ENCODE results near the gene CGREF1.
A peak's percentile ranks its signal among the peaks of the same experiment; 100 is the strongest.

CGREF1 gene, protein sequence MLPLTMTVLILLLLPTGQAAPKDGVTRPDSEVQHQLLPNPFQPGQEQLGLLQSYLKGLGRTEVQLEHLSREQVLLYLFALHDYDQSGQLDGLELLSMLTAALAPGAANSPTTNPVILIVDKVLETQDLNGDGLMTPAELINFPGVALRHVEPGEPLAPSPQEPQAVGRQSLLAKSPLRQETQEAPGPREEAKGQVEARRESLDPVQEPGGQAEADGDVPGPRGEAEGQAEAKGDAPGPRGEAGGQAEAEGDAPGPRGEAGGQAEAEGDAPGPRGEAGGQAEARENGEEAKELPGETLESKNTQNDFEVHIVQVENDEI

DNA sequence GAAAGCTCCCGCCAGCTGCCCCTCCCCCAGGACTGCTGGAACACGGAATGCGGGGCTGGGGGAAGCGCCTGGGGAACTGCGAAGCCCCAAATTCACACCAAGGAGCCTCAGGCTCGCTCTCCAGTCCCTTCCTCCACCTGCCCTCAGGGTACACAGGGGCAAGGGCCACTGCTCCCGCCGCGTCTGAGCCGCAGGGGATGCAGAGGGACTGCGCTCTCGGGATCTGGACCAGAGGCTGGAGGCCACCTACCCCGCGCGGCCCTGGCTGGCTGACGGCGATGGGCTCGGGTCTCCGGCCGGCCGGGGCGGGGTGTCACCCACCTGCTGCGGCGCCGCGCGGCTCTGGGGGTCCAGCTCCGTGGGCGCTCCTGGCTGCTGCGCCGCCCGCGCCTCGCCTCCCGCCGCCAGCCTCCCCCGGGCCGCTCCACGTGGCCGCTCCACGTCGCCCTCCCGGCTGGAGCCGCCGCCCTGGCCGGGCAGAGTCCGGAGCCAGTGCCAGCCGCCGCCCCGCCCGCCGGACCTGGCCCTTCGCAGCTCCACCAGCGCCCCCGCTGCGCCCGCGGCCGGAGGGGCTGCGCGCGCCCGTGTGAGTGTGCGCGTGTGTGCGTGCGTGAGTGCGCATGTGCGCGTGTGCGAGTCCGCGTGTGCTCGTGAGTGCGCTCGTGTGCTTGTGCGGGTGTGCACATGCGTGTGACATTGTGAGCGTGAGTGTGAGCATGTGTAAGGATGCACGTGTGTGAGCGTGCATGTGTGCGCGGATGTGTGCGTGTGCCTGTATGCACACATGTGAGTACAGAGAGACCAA, at the start of gene CGREF1:
CGREF1 (minus strand) TSS at position 604 of the 805 bp plus-strand sequence. CDS start 14,762 bp downstream, outside the sequence.
- DNase-seq, result peak; percentile 17

DNA sequence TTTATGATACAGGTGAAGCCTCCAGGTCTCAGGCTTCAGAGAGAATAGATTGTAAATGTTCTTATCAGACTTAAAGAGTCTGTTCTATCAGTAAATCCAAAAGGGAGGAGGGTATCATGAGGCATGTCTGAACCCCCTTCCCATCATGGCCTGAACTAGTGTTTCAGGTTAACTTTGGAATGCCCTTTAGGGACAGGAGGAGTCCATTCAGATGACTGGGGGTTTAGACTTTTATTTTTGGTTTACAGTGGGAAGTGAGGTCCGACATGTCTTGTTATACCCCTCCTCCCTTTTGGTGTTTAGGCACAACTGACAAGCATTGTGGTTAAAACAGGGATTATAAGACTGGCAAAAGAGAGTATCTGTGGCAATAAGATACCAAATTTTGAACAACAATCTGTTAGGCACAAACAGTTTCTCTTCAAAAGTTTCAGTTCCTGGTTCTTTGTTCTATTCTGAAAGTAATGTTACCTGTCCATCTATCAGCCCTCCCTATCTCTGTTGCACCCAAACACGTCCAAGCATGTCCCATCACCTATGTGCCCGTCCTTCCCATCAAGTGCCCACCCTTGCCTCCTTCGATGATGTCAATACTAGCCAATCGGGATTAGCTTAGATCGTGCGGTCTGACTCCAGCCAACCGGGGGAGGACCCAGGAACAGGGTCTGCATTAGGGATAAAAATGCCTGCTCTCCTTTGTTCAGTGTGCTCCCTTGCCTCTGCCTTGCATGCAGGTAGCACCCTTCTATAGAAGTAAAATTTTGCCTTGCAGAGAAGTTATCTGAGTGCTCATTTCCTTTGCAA, 46.2 kb upstream of the CGREF1 start:
- no peak for DNase-seq

DNA sequence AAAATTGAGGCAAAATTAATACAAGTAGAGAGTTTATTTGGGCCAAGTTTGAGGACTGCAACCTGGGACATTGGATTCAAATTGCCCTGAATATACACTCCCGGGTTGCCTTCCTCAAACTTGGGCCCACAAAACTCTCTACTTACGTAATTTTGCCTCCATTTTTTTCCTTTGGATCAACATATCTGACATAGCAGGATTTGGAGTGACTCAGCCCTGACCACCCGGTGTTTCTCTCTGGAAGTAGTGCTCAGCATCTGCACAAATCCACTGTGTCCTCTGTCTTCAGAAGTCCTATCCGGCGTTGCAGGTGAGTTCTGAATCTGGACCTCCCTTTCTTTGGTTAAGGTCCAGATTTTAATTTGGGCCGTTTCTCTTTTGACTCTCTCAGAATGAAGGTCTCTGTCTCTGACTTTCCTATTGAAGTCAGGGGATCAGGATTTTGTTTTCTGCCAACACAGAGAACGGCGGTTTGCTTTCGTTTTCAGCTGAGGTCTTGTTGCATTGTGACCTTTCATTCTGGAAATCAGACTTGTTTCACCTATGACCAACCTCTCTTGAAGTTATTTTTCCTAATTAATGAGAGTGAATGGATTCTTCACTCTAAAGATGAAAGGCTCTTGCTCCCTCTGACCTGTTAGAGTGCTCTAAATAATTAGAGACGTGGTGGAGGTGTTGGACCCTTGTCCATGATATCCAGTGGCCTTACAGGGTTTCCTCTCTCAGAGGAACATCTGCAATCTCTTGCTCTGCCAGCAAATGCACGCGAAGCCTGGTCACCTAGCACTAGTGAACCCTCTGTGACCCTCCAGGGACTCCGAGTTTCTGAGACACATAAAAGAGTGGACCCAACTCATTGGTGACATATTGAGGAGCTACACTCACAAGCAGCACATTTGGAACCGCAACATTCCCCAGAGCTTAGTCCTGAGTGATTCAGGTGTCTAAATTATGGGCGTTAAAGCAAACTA, 43.5 kb upstream of the CGREF1 start:
- DNase-seq, result no peak

DNA sequence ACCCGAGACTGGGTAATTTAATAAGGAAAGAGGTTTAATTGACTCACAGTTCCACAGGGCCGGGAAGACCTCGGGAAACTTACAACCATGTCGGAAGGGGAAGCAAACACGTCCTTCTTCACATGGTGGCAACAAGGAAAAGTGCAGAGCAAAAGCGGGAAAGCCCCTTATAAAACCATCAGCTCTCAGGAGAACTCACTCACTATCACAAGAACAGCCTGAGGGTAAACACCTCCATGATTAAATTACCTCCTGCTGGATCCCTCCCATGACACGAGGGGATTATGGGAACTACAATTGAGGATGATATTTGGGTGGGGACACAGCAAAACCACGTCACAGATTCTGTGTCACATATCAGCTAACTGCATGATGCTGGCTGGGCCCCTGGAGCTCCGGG, 41.3 kb upstream of the CGREF1 start:
- DNase-seq, result no peak

DNA sequence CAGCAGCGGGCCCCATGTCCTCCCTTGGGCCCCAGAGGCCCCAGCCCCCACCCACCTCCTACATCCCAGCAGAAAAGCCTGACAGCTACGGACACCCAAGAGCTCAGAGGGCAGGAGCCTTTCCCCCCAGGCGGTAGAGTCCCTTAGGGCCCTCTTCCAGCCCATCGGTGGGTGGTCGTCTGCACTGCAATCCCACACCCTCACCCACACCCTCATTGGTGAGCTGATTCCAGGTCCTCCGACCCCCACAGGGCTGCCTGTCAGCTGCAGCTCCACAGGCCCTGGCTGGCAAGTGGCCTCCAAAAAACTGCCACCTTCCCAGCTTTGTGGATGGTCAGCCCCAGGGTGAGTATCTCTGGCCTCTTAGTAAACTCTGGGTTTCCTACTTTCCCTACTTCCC, 40.3 kb upstream of the CGREF1 start:
- DNase-seq, result no peak

DNA sequence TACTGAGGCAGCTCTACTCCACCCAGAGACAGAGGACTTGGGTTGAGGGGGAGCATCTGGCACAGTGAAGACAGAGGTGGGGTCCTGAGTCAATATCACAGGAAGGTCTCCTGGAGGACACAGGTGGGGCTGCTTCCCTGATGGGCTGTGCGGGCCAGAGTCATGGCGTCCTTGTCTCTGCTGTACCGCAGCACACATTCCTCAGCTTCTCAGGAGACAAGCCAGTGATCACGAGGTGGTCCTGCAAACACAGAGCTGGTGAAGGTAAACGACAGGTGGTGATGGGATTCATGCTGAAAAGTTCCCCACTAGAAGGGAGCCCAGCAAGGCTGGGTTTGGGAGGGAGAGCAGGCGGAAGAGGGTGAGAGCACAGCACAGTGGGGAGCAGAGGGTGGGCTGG, 39.5 kb upstream of the CGREF1 start:
- DNase-seq, result no peak

DNA sequence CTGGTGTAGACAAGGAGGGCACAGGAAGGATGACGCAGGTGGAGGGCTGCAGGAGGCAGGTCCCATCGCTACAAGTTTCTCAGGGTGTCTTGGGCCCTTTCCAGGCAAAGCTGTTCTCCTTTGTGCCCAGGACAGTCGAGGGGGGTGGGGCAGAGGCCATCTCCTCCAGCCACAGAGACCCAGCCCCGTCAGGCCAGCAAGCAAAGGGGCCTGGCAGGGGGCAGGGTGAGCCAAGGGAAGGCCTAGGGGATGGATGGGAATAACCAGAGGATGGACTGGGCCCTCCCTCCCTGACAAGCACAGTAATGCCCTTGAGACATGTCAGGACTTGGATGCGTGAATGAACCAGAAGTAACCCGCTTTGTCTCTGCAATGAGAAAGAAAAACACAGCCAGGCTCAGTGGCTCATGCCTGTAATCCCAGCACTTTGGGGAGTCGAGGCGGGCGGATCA, 36.2 kb upstream of the CGREF1 start:
- no peak for DNase-seq

DNA sequence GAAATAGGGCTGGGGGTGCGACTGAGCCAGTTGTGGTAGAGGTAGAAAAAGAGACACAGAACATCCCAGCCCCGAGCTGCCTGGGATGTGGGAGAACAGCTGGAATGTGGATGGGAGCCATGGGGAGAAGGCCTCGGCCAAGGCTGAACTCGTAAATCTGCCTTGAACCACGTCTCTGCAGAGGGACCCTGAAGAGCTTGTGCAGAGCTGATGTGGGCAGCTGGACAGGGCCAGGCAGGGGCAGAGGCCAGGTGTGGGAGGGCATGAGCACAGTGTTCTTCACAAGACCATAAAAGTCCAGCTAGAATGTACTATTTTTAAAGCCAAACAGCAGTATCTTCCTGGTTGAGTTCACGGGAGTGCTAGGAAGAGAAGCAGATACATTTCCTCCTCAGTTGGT, 35.6 kb upstream of the CGREF1 start:
- no peak for DNase-seq

DNA sequence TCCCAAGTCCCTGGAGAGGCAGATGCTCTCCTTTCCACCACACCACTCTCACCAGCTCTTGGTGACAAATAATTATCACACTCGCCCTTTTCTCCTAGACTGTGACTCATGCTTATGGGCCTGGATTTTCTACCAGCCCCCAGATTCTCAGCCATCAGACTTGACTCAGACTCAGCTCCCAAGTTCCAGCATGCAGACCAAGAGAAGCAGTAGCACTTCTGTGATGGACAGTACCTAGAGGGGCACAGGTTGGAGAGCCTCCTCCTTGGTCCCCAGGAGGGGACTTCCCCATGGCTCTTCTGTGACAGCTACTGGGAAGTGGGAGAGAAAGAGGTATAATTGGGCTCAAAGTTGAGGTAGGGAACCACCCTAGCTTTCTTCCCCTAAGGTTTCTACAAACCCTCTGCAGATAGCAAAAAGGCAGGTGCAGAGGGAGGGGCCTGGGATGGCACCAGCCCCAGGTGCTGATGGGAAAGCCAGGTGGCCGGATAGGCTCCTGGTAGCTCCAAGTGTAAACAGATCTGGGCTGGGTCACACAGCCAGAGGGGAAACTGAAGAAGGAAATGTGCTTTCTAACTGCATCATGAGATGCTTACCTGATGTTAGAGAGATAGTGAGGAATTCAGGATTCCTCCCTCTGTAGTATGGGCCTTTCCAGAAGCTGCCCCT, 34.0 kb upstream of the CGREF1 start:
- DNase-seq, result no peak

DNA sequence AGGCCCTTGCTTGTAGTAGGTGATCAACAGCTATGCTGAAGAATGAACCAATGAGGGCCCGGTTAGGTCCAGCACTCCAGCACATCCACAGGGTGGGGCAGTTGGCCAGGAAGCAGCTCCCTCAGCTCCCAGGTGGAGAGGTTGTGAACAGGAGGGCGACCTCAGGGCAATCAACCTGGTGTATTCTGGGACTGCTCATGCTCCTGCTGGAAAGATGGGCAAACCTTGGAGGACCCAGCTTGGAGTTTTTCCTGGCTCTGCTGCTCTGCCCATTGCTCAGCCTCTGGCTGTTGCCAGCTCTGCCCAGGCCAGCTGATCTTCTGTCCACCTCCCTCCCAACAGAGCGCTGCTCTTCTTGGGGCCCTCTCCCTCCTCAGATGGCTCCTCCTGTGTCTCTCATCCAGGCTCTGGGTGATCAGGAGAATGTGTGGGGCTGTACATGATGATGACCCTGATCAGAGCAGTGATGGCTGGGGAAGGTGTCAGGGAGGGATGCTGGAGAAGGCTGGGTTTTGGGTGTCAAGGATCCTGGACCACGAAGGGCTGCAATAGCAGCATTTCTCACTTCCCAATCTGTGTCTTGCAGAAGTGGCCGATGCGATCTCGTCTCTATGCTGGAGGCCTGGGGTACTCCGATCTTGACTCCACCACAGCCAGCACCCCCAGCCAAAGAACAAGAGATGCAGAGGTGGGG, 33.3 kb upstream of the CGREF1 start:
- no peak for DNase-seq

DNA sequence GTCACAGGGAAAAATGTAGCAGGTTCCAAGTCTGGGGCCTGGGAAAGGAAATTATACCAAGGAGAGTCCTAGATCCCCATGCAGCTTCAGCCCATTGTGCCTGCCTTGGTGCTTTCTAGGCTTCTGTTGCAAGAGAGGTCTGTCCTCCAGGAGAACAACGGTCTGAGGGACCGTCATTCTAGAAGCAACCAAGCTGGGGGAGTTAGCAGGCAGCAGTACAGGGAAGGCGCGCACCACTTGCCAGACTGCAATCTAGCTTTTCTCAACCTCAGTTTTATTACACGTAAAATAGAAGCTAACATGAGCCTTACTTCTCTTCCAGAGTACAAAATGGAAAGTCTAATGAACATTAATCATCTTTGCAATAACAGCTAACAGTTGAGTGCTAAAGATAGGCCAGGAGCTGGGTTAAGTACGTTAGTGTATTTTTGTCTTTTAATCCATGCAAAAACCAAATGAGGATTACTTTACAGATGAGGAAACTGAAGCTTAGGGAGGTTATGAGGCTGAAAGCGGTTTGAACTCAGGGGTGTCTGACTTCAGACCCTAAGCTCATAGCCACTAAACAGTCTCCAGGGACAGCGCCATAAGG, 31.8 kb upstream of the CGREF1 start:
- no peak for DNase-seq

DNA sequence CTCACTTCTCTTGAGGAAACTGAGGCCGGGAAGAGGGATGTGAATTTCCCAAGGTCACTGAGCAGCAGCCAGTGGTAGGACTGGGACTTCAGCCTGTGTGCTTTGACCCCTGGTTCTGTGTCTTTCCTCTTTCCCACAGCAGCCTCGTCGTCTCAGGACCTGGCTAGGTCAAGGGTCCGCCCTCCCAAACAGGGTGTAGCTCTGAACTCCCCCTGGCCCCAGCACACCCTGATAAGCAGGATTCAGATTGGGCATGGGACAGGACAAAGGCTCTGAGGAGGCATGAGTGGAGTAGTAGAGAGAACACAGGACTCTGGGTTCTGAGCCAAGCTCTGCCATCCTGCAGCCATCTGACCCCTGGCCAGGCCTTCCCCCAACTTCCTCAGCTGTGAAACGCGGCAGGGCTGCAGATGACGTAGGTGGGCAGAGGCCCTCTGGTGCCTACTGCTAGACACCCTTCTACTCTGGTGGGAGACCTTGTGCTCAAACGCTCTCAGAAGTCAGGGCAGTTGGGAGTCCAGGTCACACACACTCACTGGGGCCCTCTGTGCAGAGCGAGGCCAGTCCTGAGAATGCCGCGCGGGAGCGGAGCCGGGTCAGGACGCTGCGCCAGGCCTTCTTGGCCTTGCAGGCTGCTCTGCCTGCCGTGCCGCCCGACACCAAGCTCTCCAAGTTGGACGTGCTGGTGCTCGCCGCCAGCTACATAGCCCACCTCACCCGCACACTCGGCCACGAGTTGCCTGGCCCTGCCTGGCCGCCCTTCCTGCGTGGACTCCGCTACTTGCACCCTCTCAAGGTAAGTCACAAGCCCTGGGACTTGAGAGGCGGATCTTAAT, 30.9 kb upstream of the CGREF1 start:
- DNase-seq, result no peak

DNA sequence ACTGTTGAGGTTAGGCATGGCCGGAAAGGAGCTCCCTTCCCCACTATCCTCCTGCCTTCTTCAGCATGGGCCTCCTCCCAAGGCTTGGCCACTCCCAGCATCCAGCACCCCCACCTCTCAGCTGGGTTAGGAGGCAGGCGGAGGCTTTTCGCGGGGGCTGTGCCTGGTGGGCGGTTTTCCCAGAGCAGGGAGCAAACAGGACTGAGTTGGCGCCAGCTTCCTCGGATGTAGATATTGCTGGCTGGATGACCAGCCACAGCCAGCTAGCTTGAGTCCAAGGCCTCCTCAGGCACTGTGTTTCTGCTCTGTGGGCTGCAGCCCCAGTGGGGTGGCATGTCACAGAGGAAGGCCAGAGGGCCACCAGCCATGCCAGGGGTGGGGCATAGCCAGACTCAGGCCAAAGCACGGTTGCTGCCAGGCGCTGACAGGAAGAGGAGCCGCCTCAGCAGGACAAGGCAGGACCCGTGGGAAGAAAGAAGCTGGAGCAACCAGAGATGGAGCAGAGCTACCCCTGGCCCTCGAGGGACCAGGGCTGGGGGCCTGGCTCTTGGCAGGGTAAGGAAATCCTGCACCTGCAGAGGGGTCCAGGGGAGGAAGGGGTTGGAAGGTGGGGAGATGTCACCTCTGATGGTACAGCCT, 30.0 kb upstream of the CGREF1 start, which contains the start of gene TCF23:
TCF23 (plus strand) TSS at position 204 of the 639 bp plus-strand sequence; CDS start at position 334, 130 bp downstream.
- DNase-seq, result no peak

DNA sequence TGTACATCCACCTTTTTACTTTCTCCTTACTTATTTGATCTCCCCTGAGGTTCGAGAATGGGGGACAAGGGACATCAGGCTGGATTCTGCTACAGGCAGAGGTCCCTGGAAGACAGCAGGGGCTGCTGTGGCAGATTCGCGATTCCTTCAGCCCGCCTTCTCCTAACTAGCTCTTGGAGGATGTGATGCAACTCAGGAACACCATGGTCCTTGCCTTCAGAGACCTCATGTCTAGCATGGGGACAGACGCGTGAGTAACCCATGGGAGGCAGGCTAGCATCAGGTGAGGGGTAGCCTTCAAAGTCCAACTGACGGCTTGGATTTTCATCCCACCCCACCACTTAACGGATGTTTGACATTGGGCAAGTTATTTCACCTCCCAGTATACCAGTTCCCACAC, 29.0 kb upstream of the CGREF1 start:
- no peak for DNase-seq

DNA sequence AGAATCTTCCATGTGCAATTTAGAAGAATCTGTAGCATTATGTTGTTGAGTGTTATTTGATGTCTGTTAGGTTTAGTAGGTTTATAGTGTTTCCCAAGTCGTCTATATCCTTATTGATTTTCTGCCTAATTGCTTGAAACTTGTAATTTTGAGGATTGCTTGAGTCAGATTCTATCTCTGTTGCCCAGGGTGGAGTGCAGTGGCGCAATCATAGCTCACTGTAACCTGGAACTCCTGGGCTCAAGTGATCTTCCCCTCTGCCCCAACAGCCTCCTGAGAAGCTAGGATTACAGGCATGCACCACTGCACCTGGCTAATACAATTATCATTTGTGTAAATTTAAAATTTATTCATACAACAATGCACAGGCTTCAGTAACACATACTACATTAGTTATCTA, 26.8 kb upstream of the CGREF1 start:
- no peak for DNase-seq

DNA sequence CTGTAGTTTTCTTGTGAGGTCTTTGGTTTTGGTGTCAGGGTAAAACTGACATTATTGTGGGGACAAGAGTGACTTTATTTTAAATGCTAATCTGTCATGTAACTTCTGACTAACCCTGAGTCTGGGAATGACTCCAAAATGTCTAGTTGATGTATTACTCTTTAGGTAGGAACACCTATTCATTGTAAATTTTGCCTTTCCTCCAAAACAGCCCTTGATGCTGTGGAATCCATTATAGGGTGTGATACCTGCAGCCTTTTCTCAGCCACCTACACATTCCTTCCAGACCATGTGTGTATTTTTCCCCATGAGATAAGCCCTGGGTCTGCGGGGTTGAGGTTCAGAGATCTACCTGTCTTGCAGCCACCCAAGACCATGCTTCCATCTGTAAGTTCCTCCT, 24.4 kb upstream of the CGREF1 start:
- DNase-seq, result no peak

DNA sequence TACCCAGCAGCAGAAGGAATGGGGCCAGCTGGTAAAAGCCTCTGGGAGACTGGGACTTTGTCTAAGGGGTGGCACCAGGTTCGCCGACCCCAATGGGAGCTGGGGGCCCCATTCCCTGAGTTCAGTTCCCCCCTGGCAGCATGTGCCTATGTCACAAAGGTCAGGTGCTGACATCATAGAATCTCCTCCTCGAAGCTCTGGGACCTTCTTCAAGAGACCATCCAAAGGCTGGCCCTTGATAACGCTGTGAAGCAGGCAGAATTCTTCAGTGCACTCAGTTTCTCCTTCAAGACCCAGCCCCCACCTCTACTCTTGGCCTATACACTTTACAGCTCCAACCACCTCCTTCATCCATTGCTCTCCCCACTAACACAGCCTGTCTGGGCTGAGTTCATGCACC, 20.4 kb upstream of the CGREF1 start, which contains the start of gene PRR30:
PRR30 (minus strand) TSS at position 101 of the 400 bp plus-strand sequence. CDS start 1,081 bp downstream, outside the sequence.
- DNase-seq, result no peak

DNA sequence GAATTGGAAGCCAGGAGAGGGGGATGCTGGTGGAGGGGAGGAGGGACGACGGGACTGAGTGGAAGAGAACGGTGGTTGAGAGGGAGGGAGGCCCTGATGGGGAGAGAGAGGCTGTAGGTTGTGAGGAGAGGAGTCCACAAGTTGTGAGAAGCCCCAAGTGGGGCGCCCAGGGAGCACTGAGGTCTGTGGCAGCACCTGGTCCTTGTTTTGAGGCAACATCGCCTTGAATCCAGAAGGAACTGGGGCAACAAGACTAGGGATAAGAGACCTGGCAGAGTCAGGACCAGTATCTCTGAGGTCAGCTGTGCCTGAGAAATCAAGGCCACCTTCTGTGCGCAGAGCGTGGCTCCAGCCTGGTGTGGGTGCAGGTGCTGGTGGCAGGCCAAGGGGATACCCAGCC, 19.2 kb upstream of the CGREF1 start:
- DNase-seq, result no peak
